GM21528 (cell line): ENCODE measurements around the gene UBE2E2.

Experiments used
- ATAC-seq: cut with Tn5 transposase; IDR thresholded peaks from one replicate; pipeline ENCODE4 v1.9.1; 2021; ENCODE audit warnings: mild to moderate bottlenecking, moderate library complexity; ENCODE audit not compliant: unreplicated experiment, low FRiP score

UBE2E2 gene

GRCh38 chr3:23461069-23461468, 257.9 kb downstream of the UBE2E2 start:
- no peak for ATAC-seq

- ATAC-seq = no peak
Observed at GRCh38 chr3:23463791-23464190, 260.7 kb downstream of the UBE2E2 start.

GRCh38 chr3:23465569-23465968, 262.4 kb downstream of the UBE2E2 start:
- no peak for ATAC-seq

- ATAC-seq = no peak
Observed at GRCh38 chr3:23468203-23468602, 265.1 kb downstream of the UBE2E2 start.

- no peak for ATAC-seq
Observed at GRCh38 chr3:23474580-23475357, 271.6 kb downstream of the UBE2E2 start.

- ATAC-seq = no peak
Observed at GRCh38 chr3:23475446-23475845, 272.3 kb downstream of the UBE2E2 start.

GRCh38 chr3:23479026-23479425, 275.9 kb downstream of the UBE2E2 start:
- ATAC-seq = no peak

GRCh38 chr3:23479615-23480328, 276.6 kb downstream of the UBE2E2 start:
- no peak for ATAC-seq

GRCh38 chr3:23480329-23480714, 277.2 kb downstream of the UBE2E2 start:
- no peak for ATAC-seq

GRCh38 chr3:23481011-23481615, 278.0 kb downstream of the UBE2E2 start:
- ATAC-seq = no peak

- ATAC-seq = no peak
Observed at GRCh38 chr3:23481616-23482278, 278.6 kb downstream of the UBE2E2 start.

- no peak for ATAC-seq
Observed at GRCh38 chr3:23484386-23484785, 281.3 kb downstream of the UBE2E2 start.

- ATAC-seq = no peak
Observed at GRCh38 chr3:23485922-23486321, 282.8 kb downstream of the UBE2E2 start.

- no peak for ATAC-seq
Observed at GRCh38 chr3:23487015-23487414, 283.9 kb downstream of the UBE2E2 start.

GRCh38 chr3:23488618-23489017, 285.5 kb downstream of the UBE2E2 start:
- ATAC-seq = no peak

- no peak for ATAC-seq
Observed at GRCh38 chr3:23489300-23490158, 286.4 kb downstream of the UBE2E2 start.

GRCh38 chr3:23490459-23490858, 287.3 kb downstream of the UBE2E2 start:
- no peak for ATAC-seq

GRCh38 chr3:23492057-23492456, 288.9 kb downstream of the UBE2E2 start:
- no peak for ATAC-seq

- ATAC-seq = no peak
Observed at GRCh38 chr3:23493889-23494288, 290.8 kb downstream of the UBE2E2 start.

- ATAC-seq = no peak
Observed at GRCh38 chr3:23494967-23495366, 291.8 kb downstream of the UBE2E2 start.
